ENCODE data around the gene ASB2. TPM values are rescaled to one million over a fixed set of nuclear protein-coding genes. Genes with fewer than 3 reads are reported as not detected.

ASB2 gene
- total and polyA plus RNA-seq, 2 of the 8 experiments (the other 6 are each of a cell fraction or from before 2014, with no cell fraction given): 1.0 to 2.1 TPM

DNA sequence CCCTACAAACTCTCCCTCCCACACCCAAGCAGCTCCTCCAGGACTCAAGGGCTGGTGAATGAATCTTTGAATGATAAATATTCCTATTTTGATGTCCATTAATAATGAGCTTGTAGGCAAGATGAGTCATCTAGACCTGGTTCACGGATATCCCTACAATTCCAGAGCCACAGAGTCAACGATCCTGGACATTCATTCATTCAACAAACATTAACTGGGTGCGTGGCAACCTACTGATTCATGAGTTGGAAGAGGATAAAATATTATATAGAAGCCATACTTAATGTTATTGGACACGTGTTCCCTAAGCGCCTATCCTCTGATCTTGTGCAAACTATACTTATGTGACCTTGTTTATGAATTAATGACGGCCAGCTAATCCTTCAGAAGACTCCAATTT lies 49.4 kb upstream of the ASB2 start:
- Histone ChIP-seq H3K23ac (ENCODE audit: insufficient read length) (no peak overlapping the region), H3K9ac (replicated peaks in 1 of 4; ENCODE audit: extremely low read depth in 1 of 4, low read depth in 3 of 4, low read length in 3 of 4) (no peak overlapping the region; a peak in 1 of 7 replicates), H3K27ac (ENCODE audit: low read depth, low read length) (no peak overlapping the region), H4K8ac (ENCODE audit: extremely low read depth, insufficient read depth, low read length) (no peak overlapping the region; the same call in 1 of the 2 replicates), H2BK20ac (ENCODE audit: low read length) (no peak overlapping the region), H3K36me3 (ENCODE audit: control insufficient read depth in 2 of 4, insufficient read depth in 4 of 4, low read length in 3 of 4) (no peaks in the 10 kb centered on the region), H4K20me1 (replicated peaks in 1 of 2; ENCODE audit: control insufficient read depth in 1 of 2, insufficient read depth in 2 of 2, low read length in 2 of 2) (no peaks in the 10 kb centered on the region), H3K56ac (replicated peaks; ENCODE audit: insufficient read length, low read depth, low read length) (no peak overlapping the region), H3K4me3 (ENCODE audit: extremely low read depth in 1 of 4, insufficient read depth in 2 of 4, low read depth in 3 of 4, low read length in 4 of 4) (peak overlapping the region in 1 of 4 experiments; percentile 82; a peak in 3 of 8 replicates), H2AK5ac (ENCODE audit: low read depth, low read length) (no peak overlapping the region), H3K9me3 (ENCODE audit: insufficient read depth in 2 of 2, low read depth in 1 of 2, low read length in 1 of 2) (no peaks in the 10 kb centered on the region), H3K4ac (replicated peaks; ENCODE audit: insufficient read length, low read depth, low read length) (no peak overlapping the region), H2BK12ac (ENCODE audit: low read depth, low read length) (no peak overlapping the region), H3K79me2 (ENCODE audit: control insufficient read depth in 1 of 2, insufficient read depth in 2 of 2, low read length in 2 of 2) (no peaks in the 10 kb centered on the region), H2AFZ (ENCODE audit: low read length) (no peak overlapping the region), H3K14ac (ENCODE audit: insufficient read length) (no peak overlapping the region), H4K5ac (ENCODE audit: insufficient read length, low read depth, low read length) (no peak overlapping the region), H2BK120ac (replicated peaks; ENCODE audit: low read depth, low read length) (no peak overlapping the region), H2BK5ac (ENCODE audit: low read depth, low read length) (no peak overlapping the region), H3K4me2 (ENCODE audit: insufficient read depth in 1 of 2, low read depth in 2 of 2, low read length in 2 of 2) (peak overlapping the region; percentile 58 to 75), H3K23me2 (ENCODE audit: low read depth, low read length) (peaks cover 5% of the 10 kb centered on the region; the same call in 1 of the 2 replicates), H3K4me1 (replicated peaks in 1 of 4; ENCODE audit: control insufficient read depth in 3 of 4, insufficient read depth in 4 of 4, low read length in 3 of 4) (peaks cover 0 to 22% (median 13%) of the 10 kb centered on the region in 4 experiments; a peak in 4 of 7 replicates), H4K91ac (replicated peaks; ENCODE audit: insufficient read length, low read length) (no peak overlapping the region), H3K27me3 (replicated peaks in 1 of 4; ENCODE audit: control insufficient read depth in 3 of 4, extremely low read depth in 1 of 4, insufficient read depth in 3 of 4, low read length in 3 of 4) (peaks cover 0 to 3% (median 3%) of the 10 kb centered on the region in 4 experiments; a peak in 2 of 7 replicates), H3K79me1 (ENCODE audit: low read depth, low read length) (peaks cover 3% of the 10 kb centered on the region; the same call in 1 of the 2 replicates), H2BK15ac (ENCODE audit: low read length) (no peak overlapping the region), H3K18ac (ENCODE audit: extremely low read depth, low read length) (no peak overlapping the region)
- TF ChIP-seq NRF1 (IDR thresholded peaks at IDR 0.05; ENCODE audit: low read depth, low read length) (no peak), SP2 (IDR thresholded peaks at IDR 0.05; ENCODE audit: low read length) (no peak)
- TF ChIP-seq, protein P1, sequence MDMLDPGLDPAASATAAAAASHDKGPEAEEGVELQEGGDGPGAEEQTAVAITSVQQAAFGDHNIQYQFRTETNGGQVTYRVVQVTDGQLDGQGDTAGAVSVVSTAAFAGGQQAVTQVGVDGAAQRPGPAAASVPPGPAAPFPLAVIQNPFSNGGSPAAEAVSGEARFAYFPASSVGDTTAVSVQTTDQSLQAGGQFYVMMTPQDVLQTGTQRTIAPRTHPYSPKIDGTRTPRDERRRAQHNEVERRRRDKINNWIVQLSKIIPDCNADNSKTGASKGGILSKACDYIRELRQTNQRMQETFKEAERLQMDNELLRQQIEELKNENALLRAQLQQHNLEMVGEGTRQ (IDR thresholded peaks at IDR 0.05; ENCODE audit: low read length): no peak
- ChIA-PET POLR2A (ENCODE audit: partially characterized antibody) (interaction anchor here (0.6 to 1.5 kb wide), 5 partner anchors 13 to 155 kb away, joined by 3 to 5 read pairs (median 3); partner anchors contain the start of gene PPP4R4), CTCF (ENCODE audit: partially characterized antibody) (interaction anchor here (0.7 to 3.9 kb wide), 8 partner anchors 8 to 111 kb away, joined by 3 to 23 read pairs (median 3); partner anchors contain the start of genes DDX24, IFI27L1 and IFI27L2)
- WGBS, 2 experiments (ENCODE audit: extremely low coverage in 1 of 2, insufficient coverage in 1 of 2, insufficient read length in 1 of 2, insufficient replicate concordance in 2 of 2, low coverage in 1 of 2, low lambda C conversion rate in 2 of 2, missing lambda C conversion rate in 1 of 2): 71% methylated on average over 6 of the region's 6 CpGs; no CpG with 5 or more reads in 1 of the 2 experiments
- FAIRE-seq (no peak), DNase-seq (ENCODE audit: low read depth in 1 of 2, low spot score in 2 of 2) (no peak)
